Measurements from ENCODE around the gene EPM2A. TPM values are rescaled to one million over a fixed set of nuclear protein-coding genes. Genes with fewer than 3 reads are reported as not detected.
A peak's percentile ranks its signal among the peaks of the same experiment; 100 is the strongest.

EPM2A gene
- 31.2 and 39.2 TPM in 2 replicates for total RNA-seq (2014; rRNA removed; shearing (Covaris generic))
- total RNA-seq (2022): 34.9 and 40.0 TPM in 2 replicates
- percentile 79 among the genes with signal in this experiment for Bru-seq, nascent RNA
- BruChase-seq, experiment 1, labeled RNA remaining after a 6-hour chase: percentile 64 among the genes with signal in this experiment
- percentile 72 among the genes with signal in this experiment for BruChase-seq, experiment 2, labeled RNA remaining after a 2-hour chase
- long read RNA-seq, full-length matches to known transcripts: 34 of 47 reads
- long read RNA-seq, partial matches to known transcripts: 1 of 47 reads
- long read RNA-seq, other reads (novel, unspliced or antisense): 12 of 47 reads

DNA sequence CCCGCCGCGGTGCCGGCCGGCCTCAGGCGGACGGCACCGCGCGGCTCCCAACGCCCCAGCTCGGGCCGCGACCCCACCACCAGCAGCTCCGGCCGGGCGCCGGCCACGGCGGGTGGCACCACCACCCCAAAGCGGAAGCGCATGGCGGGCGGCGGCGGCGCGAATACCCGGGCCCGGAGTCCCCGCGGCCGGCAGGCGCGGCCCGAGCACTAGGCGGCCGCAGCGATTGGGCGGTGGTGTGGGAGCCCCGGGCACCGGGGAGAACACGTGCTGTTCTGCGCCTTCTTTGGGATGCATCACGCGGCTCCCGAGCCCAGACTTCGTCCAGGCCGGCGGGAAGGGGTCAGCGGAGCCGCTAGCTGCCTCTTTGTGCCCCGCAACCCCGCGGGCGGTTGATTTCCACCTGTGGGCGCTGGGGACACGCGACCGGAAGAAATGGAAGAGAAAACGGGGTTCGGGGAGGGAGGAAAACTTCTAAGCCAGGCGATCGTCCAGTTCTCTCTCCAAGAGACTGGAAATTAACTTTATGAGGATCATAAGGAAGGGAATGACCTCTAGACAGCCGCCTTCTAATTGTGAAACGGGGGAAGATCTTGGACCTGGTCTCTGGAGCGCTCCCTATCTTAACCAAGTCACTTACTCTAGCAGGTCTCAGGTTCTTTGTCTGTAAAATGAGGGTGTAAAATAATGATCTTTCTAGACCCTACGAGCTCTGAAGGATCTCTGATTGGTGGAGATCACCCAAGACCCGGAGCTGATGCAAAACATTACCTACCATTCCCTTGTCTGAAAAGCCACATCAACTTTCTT is at the start of gene EPM2A:
TSS of gene EPM2A (minus strand) at position 165 of the 810 bp plus-strand sequence. CDS start at position 143, 22 bp downstream.
- peak within 1 kb of the TSS; percentile 91 for H3K4me3 ChIP-seq (ENCODE audit: low read depth, low read length, poor library complexity, severe bottlenecking)
- intact Hi-C loops (cut with micrococcal nuclease; ENCODE audit: unreplicated experiment): loop anchor here (1.0 to 10.0 kb wide), 6 partner anchors 79 to 1521 kb away; partner anchors contain the start of genes FBXO30 and SHPRH
- H3K79me2 ChIP-seq (ENCODE audit: insufficient read depth, low read depth, low read length): peaks cover 42% of the 10 kb centered on the region; the same call in 1 of the 2 replicates
- peak within 1 kb of the TSS; percentile 92 for H3K4me2 ChIP-seq (ENCODE audit: low read length)
- peaks cover 21% of the 10 kb centered on the region for H3K4me1 ChIP-seq (ENCODE audit: insufficient read depth, low read length, poor library complexity, severe bottlenecking)
- no peaks in the 10 kb centered on the region for H3K9me2 ChIP-seq (ENCODE audit: insufficient read depth, low read length)
- TF ChIP-seq, protein P1, sequence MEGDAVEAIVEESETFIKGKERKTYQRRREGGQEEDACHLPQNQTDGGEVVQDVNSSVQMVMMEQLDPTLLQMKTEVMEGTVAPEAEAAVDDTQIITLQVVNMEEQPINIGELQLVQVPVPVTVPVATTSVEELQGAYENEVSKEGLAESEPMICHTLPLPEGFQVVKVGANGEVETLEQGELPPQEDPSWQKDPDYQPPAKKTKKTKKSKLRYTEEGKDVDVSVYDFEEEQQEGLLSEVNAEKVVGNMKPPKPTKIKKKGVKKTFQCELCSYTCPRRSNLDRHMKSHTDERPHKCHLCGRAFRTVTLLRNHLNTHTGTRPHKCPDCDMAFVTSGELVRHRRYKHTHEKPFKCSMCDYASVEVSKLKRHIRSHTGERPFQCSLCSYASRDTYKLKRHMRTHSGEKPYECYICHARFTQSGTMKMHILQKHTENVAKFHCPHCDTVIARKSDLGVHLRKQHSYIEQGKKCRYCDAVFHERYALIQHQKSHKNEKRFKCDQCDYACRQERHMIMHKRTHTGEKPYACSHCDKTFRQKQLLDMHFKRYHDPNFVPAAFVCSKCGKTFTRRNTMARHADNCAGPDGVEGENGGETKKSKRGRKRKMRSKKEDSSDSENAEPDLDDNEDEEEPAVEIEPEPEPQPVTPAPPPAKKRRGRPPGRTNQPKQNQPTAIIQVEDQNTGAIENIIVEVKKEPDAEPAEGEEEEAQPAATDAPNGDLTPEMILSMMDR (conservative IDR thresholded peaks at IDR 0.05; ENCODE audit: low read length): 0 out of 2 replicates have a peak, but pooled peaks have one; percentile 30
- no peak for TF ChIP-seq EZH2phosphoT487 (IDR thresholded peaks at IDR 0.05; ENCODE audit: borderline replicate concordance, low read depth, low read length)
- ChIA-PET CTCF (ENCODE audit: unreplicated experiment) (interaction anchor here (1.0 kb wide), 1 partner anchor 79 kb away, joined by 3 read pairs; the partner anchor contains the start of gene FBXO30), POLR2A (interaction anchor here (0.6 to 3.6 kb wide), 23 partner anchors 8 to 229 kb away, joined by 3 to 23 read pairs (median 4); partner anchors contain the start of genes FBXO30 and SHPRH)
- peaks cover 8% of the 10 kb centered on the region for H3K36me3 ChIP-seq (ENCODE audit: insufficient read depth, low read length)
- peak within 1 kb of the TSS; percentile 86 for H3K27ac ChIP-seq (ENCODE audit: low read depth, low read length, poor library complexity, severe bottlenecking)
- BruUV-seq (replicated peaks): TSS peak; percentile 87
- H2AFZ ChIP-seq (ENCODE audit: low read length): peak within 1 kb of the TSS; percentile 95
- peaks cover 4% of the 10 kb centered on the region; the same call in 1 of the 2 replicates for H3K9me3 ChIP-seq (ENCODE audit: low read length)
- peak; percentile 89 for DNase-seq (ENCODE audit: low spot score)
- H4K20me1 ChIP-seq (ENCODE audit: insufficient read depth, low read length): no peaks in the 10 kb centered on the region

DNA sequence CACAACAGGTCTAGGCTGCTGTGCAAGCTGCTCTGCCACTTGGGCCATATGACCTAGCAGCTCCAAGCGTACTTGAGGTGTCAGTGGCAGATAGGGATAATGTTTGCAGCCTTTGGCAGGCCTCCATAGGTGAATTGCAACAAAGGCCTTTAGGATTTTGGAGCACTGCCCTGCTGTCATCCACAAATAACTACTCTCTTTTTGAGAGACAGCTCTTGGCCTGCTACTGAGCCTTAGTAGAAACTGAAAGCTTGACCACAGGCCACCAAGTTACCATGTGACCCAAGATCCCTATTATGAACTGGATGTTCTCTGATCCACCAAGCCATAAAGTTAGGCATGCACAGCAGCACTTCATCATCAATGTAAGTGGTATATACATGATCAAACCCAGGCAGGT is 49.4 kb upstream of the EPM2A start:
- peaks cover 9% of the 10 kb centered on the region for H3K4me1 ChIP-seq (ENCODE audit: insufficient read depth, low read length, poor library complexity, severe bottlenecking)
- ChIA-PET POLR2A (interaction anchor here (0.7 to 1.4 kb wide), 4 partner anchors 9 to 180 kb away, joined by 3 to 7 read pairs (median 4); partner anchors contain the start of gene SHPRH), CTCF (ENCODE audit: unreplicated experiment) (no interaction called here)
- H3K9me3 ChIP-seq (ENCODE audit: low read length): no peaks in the 10 kb centered on the region
- intact Hi-C loops (cut with micrococcal nuclease; ENCODE audit: unreplicated experiment): no loop called here
- TF ChIP-seq EZH2phosphoT487 (IDR thresholded peaks at IDR 0.05; ENCODE audit: borderline replicate concordance, low read depth, low read length): no peak
- TF ChIP-seq, protein P1 (conservative IDR thresholded peaks at IDR 0.05; ENCODE audit: low read length): no peak
- no peak overlapping the region for H3K27ac ChIP-seq (ENCODE audit: low read depth, low read length, poor library complexity, severe bottlenecking)
- no peaks in the 10 kb centered on the region for H3K9me2 ChIP-seq (ENCODE audit: insufficient read depth, low read length)
- H2AFZ ChIP-seq (ENCODE audit: low read length): no peak overlapping the region
- no peak for DNase-seq (ENCODE audit: low spot score)
- no peaks in the 10 kb centered on the region for H4K20me1 ChIP-seq (ENCODE audit: insufficient read depth, low read length)
- BruUV-seq (replicated peaks): no TSS peak
- H3K36me3 ChIP-seq (ENCODE audit: insufficient read depth, low read length): peaks cover 12% of the 10 kb centered on the region; the same call in 1 of the 2 replicates
- H3K4me2 ChIP-seq (ENCODE audit: low read length): no peak overlapping the region
- no peak overlapping the region for H3K4me3 ChIP-seq (ENCODE audit: low read depth, low read length, poor library complexity, severe bottlenecking)
- no peaks in the 10 kb centered on the region for H3K79me2 ChIP-seq (ENCODE audit: insufficient read depth, low read depth, low read length)

All from OCI-LY7 (cell line).